IgD-negative memory B cell (primary cell): ENCODE results near the gene FAM240A. TPM values are rescaled to one million over a fixed set of nuclear protein-coding genes. Genes with fewer than 3 reads are reported as not detected.

Experiments used
- polyA plus RNA-seq: library from polyadenylated mRNA; unstranded; fragments of 300-500 nt; fragmentation: Illumina TruSeq; gene quantifications from one replicate; pipeline ENCODE4 v1.2.3, GENCODE V29; 2021

The FAM240A gene
- polyA plus RNA-seq, 1 donor from 2014 or later, result not detected

Other genes with a start within 250 kb of the FAM240A start
- gene CCR5, start 241.6 kb upstream of the FAM240A start, polyA plus RNA-seq, result not detected
- gene CCRL2, start 205.3 kb upstream of the FAM240A start, polyA plus RNA-seq, result 1.3 TPM
- not detected for gene LTF, start 147.6 kb upstream of the FAM240A start, polyA plus RNA-seq
- not detected for gene RTP3, start 114.5 kb upstream of the FAM240A start, polyA plus RNA-seq
- 0.06 TPM for gene LRRC2, start 46.2 kb upstream of the FAM240A start, polyA plus RNA-seq
- gene ALS2CL, start 81.2 kb downstream of the FAM240A start, polyA plus RNA-seq, result 0.10 TPM
- not detected for gene TMIE, start 88.9 kb downstream of the FAM240A start, polyA plus RNA-seq
- not detected for gene PRSS50, start 105.3 kb downstream of the FAM240A start, polyA plus RNA-seq